ENCODE data around the gene APOC1. TPM values are rescaled to one million over a fixed set of nuclear protein-coding genes. Genes with fewer than 3 reads are reported as not detected.
"Not testable (repeated sequence)": the region's sequence is repeated elsewhere in the genome, so short reads cannot be mapped to it uniquely, and the experiment has no call there.

The APOC1 gene
- polyA plus RNA-seq, 1 of the 3 experiments (the other 2 are of a cell fraction), result 2.7 TPM

- H4K20me1 ChIP-seq (ENCODE audit: insufficient read depth), result no peaks in the 10 kb centered on the region
- H3K27ac ChIP-seq (ENCODE audit: low read depth in 2 of 2, low read length in 1 of 2), result no peak overlapping the region; a peak in 1 of 4 replicates
- H3K36me3 ChIP-seq (replicated peaks in 1 of 2; ENCODE audit: control insufficient read depth in 1 of 2, insufficient read depth in 2 of 2, low read length in 1 of 2), result no peaks in the 10 kb centered on the region
- TF ChIP-seq, protein P1, sequence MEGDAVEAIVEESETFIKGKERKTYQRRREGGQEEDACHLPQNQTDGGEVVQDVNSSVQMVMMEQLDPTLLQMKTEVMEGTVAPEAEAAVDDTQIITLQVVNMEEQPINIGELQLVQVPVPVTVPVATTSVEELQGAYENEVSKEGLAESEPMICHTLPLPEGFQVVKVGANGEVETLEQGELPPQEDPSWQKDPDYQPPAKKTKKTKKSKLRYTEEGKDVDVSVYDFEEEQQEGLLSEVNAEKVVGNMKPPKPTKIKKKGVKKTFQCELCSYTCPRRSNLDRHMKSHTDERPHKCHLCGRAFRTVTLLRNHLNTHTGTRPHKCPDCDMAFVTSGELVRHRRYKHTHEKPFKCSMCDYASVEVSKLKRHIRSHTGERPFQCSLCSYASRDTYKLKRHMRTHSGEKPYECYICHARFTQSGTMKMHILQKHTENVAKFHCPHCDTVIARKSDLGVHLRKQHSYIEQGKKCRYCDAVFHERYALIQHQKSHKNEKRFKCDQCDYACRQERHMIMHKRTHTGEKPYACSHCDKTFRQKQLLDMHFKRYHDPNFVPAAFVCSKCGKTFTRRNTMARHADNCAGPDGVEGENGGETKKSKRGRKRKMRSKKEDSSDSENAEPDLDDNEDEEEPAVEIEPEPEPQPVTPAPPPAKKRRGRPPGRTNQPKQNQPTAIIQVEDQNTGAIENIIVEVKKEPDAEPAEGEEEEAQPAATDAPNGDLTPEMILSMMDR (IDR thresholded peaks at IDR 0.05), result no peak
- TF ChIP-seq NFIC (IDR thresholded peaks at IDR 0.05; ENCODE audit: borderline replicate concordance), result no peak
- TF ChIP-seq, protein P2, sequence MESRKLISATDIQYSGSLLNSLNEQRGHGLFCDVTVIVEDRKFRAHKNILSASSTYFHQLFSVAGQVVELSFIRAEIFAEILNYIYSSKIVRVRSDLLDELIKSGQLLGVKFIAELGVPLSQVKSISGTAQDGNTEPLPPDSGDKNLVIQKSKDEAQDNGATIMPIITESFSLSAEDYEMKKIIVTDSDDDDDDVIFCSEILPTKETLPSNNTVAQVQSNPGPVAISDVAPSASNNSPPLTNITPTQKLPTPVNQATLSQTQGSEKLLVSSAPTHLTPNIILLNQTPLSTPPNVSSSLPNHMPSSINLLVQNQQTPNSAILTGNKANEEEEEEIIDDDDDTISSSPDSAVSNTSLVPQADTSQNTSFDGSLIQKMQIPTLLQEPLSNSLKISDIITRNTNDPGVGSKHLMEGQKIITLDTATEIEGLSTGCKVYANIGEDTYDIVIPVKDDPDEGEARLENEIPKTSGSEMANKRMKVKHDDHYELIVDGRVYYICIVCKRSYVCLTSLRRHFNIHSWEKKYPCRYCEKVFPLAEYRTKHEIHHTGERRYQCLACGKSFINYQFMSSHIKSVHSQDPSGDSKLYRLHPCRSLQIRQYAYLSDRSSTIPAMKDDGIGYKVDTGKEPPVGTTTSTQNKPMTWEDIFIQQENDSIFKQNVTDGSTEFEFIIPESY (IDR thresholded peaks at IDR 0.05; ENCODE audit: borderline replicate concordance, low read depth), result no peak
- no peak for TF ChIP-seq RXRA (IDR thresholded peaks at IDR 0.05; ENCODE audit: borderline replicate concordance, low read depth)
- TF ChIP-seq FOXJ3 (CRISPR knock-in tag; IDR thresholded peaks at IDR 0.05), result no peak
- no peak overlapping the region; the same call in 1 of the 2 replicates for H3K4me2 ChIP-seq
- H3K27me3 ChIP-seq (ENCODE audit: insufficient read depth), result no peaks in the 10 kb centered on the region
- H3F3A ChIP-seq (replicated peaks; ENCODE audit: insufficient read depth), result peaks cover 5% of the 10 kb centered on the region
- H3K4me3 ChIP-seq (ENCODE audit: low read depth in 2 of 2, low read length in 1 of 2), result no peak overlapping the region
- no peaks in the 10 kb centered on the region for H3K9me3 ChIP-seq
- H3K9me2 ChIP-seq, result no peaks in the 10 kb centered on the region
- peaks cover 4 to 12% of the 10 kb centered on the region in 2 experiments; a peak in 1 of 4 replicates for H3K4me1 ChIP-seq (ENCODE audit: control insufficient read depth in 1 of 2, insufficient read depth in 2 of 2, low read depth in 1 of 2, low read length in 1 of 2)
- ChIA-PET POLR2A (interaction anchor here (1.2 kb wide), 1 partner anchor 39 kb away, joined by 3 read pairs; no protein-coding TSS in a partner anchor), CTCF (interaction anchor here (6.2 kb wide), 1 partner anchor 41 kb away, joined by 57 read pairs; no protein-coding TSS in a partner anchor)
- no peak overlapping the region for H2AFZ ChIP-seq (ENCODE audit: low read depth)
- H3K9ac ChIP-seq, result no peak overlapping the region
- no peaks in the 10 kb centered on the region for H3K79me2 ChIP-seq (ENCODE audit: insufficient read depth)
- no peak for DNase-seq
- 100% methylated on average over 4 of the region's 5 CpGs for WGBS (ENCODE audit: low lambda C conversion rate)
These were observed 4.6 kb upstream of the APOC1 start for GRCh38 chr19:44909775-44910174.

DNA sequence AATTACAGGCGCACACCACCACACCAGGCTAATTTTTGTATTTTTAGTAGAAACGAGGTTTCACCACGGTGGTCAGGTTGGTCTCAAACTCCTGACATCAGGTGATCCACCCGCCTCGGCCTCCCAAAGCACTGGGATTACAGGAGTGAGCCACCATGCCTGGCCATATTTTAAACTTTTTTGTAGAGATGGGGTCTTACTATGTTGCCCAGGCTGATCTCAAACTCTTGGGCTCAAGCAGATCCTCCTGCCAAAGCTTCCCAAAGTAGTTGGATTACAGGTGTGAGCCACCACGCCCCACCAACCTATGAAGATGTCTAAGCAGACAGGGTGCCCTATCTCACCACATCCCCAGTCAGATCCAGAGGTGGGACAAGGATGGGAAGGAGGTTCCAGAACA, 2.5 kb upstream of the APOC1 start:
- H3F3A ChIP-seq (replicated peaks; ENCODE audit: insufficient read depth); H3K27ac ChIP-seq (ENCODE audit: low read depth in 2 of 2, low read length in 1 of 2); H2AFZ ChIP-seq (ENCODE audit: low read depth); H3K36me3 ChIP-seq (replicated peaks in 1 of 2; ENCODE audit: control insufficient read depth in 1 of 2, insufficient read depth in 2 of 2, low read length in 1 of 2); DNase-seq; H3K9ac ChIP-seq; H4K20me1 ChIP-seq (ENCODE audit: insufficient read depth); H3K9me2 ChIP-seq; H3K9me3 ChIP-seq; H3K4me2 ChIP-seq; H3K79me2 ChIP-seq (ENCODE audit: insufficient read depth); H3K27me3 ChIP-seq (ENCODE audit: insufficient read depth); H3K4me3 ChIP-seq (ENCODE audit: low read depth in 2 of 2, low read length in 1 of 2); H3K4me1 ChIP-seq (ENCODE audit: control insufficient read depth in 1 of 2, insufficient read depth in 2 of 2, low read depth in 1 of 2, low read length in 1 of 2); POLR2A ChIA-PET: not testable (repeated sequence)
- CTCF ChIA-PET, result interaction anchor here (0.6 to 6.2 kb wide), 6 partner anchors 8 to 419 kb away, joined by 3 to 57 read pairs (median 6); no protein-coding TSS in a partner anchor
- 97% methylated on average over 6 of the region's 6 CpGs for WGBS (ENCODE audit: low lambda C conversion rate)

DNA sequence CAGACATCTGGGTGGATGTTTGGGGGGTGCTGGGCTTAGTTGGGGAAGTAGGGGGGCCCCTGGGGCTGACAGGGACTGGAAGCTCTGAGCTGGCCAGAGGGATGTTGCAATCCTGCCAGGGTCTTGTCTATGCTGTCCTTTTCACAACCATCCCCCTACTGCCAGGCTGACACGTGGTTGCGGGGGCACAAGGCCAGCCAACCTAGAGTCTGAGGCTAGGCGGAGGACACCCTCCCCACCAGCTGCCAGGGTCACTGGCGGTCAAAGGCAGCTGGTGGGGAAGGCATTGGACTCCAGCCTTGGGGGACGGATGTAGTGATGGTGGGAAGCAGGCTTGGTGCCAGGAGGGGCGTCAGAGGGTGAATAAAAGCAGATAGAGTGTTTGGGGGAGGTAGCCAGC, 1.6 kb upstream of the APOC1 start:
- WGBS (ENCODE audit: low lambda C conversion rate), result 61% methylated on average over 5 of the region's 6 CpGs
- H3K9ac ChIP-seq, result no peak overlapping the region
- H3K4me2 ChIP-seq, result no peak overlapping the region

More for the DNA sequence above, 1.6 kb upstream of the APOC1 start:
- Histone ChIP-seq H3K4me1 (ENCODE audit: control insufficient read depth in 1 of 2, insufficient read depth in 2 of 2, low read depth in 1 of 2, low read length in 1 of 2) (peaks cover 4% of the 10 kb centered on the region in 2 experiments; a peak in 1 of 4 replicates), H3K27ac (ENCODE audit: low read depth in 2 of 2, low read length in 1 of 2) (no peak overlapping the region), H4K20me1 (ENCODE audit: insufficient read depth) (no peaks in the 10 kb centered on the region), H3K9me3 (no peaks in the 10 kb centered on the region), H3K36me3 (replicated peaks in 1 of 2; ENCODE audit: control insufficient read depth in 1 of 2, insufficient read depth in 2 of 2, low read length in 1 of 2) (no peaks in the 10 kb centered on the region), H3K27me3 (ENCODE audit: insufficient read depth) (no peaks in the 10 kb centered on the region), H3K79me2 (ENCODE audit: insufficient read depth) (no peaks in the 10 kb centered on the region), H3F3A (replicated peaks; ENCODE audit: insufficient read depth) (peaks cover 5% of the 10 kb centered on the region), H3K9me2 (no peaks in the 10 kb centered on the region), H3K4me3 (ENCODE audit: low read depth in 2 of 2, low read length in 1 of 2) (no peak overlapping the region), H2AFZ (ENCODE audit: low read depth) (no peak overlapping the region)
- DNase-seq, result no peak
- ChIA-PET CTCF (interaction anchor here (2.3 to 6.2 kb wide), 2 partner anchors 9 to 38 kb away, joined by 12 to 57 read pairs; no protein-coding TSS in a partner anchor), POLR2A (interaction anchor here (0.6 kb wide), 1 partner anchor 154 kb away, joined by 3 read pairs; no protein-coding TSS in a partner anchor)
- no peak for TF ChIP-seq USF1 (IDR thresholded peaks at IDR 0.05; ENCODE audit: borderline replicate concordance, low read depth)
- no peak for TF ChIP-seq EZH2phosphoT487 (IDR thresholded peaks at IDR 0.05; ENCODE audit: borderline replicate concordance, low read depth)
- TF ChIP-seq USF2 (IDR thresholded peaks at IDR 0.05; ENCODE audit: borderline replicate concordance, low read depth, low read length), result no peak
